ENCODE results near the gene MYT1. TPM values are rescaled to one million over a fixed set of nuclear protein-coding genes. Genes with fewer than 3 reads are reported as not detected.
"Not testable (repeated sequence)": the region's sequence is repeated elsewhere in the genome, so short reads cannot be mapped to it uniquely, and the experiment has no call there.

The MYT1 gene
- total and polyA plus RNA-seq, 2 experiments from 2014 or later = 0.03 to 0.06 TPM

DNA sequence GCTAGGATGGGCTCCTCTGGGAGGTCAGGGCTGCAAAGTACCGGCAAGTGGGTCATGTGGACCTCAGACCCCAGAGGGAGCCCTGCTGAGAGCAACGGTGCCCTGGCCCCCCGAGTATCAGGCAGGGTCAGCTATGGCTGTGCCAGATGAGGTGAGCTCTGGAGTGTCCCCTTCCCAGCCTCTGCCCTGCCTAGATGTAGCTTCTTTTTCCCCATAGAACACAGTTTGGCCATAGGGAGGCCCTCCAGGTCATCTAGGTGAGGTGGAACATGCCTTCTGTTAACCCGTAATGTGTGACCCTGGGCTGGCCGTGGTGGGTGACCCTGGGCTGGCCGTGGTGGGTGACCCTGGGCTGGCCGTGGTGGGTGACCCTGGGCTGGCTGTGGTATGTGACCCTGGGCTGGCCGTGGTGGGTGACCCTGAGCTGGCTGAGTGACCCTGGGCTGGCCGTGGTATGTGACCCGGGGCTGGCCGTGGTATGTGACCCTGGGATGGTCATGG is 70.1 kb downstream of the MYT1 start:
- no peak for DNase-seq (ENCODE audit: low spot score)
- TF ChIP-seq, protein P1, sequence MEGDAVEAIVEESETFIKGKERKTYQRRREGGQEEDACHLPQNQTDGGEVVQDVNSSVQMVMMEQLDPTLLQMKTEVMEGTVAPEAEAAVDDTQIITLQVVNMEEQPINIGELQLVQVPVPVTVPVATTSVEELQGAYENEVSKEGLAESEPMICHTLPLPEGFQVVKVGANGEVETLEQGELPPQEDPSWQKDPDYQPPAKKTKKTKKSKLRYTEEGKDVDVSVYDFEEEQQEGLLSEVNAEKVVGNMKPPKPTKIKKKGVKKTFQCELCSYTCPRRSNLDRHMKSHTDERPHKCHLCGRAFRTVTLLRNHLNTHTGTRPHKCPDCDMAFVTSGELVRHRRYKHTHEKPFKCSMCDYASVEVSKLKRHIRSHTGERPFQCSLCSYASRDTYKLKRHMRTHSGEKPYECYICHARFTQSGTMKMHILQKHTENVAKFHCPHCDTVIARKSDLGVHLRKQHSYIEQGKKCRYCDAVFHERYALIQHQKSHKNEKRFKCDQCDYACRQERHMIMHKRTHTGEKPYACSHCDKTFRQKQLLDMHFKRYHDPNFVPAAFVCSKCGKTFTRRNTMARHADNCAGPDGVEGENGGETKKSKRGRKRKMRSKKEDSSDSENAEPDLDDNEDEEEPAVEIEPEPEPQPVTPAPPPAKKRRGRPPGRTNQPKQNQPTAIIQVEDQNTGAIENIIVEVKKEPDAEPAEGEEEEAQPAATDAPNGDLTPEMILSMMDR (IDR thresholded peaks at IDR 0.05; ENCODE audit: poor library complexity) = no peak
- no peak for TF ChIP-seq EZH2 (IDR thresholded peaks at IDR 0.05; ENCODE audit: borderline replicate concordance)
- no peak for TF ChIP-seq EZH2phosphoT487 (IDR thresholded peaks at IDR 0.05; ENCODE audit: low read depth, severe bottlenecking, unreplicated experiment)
- Histone ChIP-seq H2AFZ (no peak overlapping the region), H3K4me2 (no peak overlapping the region), H3K4me3 (no peak overlapping the region), H3K9me3 (ENCODE audit: low read depth) (no peaks in the 10 kb centered on the region), H4K20me1 (ENCODE audit: insufficient read depth, poor library complexity, severe bottlenecking) (no peaks in the 10 kb centered on the region), H3K36me3 (replicated peaks; ENCODE audit: insufficient read depth, low read depth) (no peaks in the 10 kb centered on the region), H3K79me2 (no peaks in the 10 kb centered on the region), H3K4me1 (ENCODE audit: insufficient read depth) (peaks cover 5% of the 10 kb centered on the region), H3K9me2 (replicated peaks; ENCODE audit: insufficient read depth) (no peaks in the 10 kb centered on the region), H3K27ac (no peak overlapping the region), H3K27me3 (no peaks in the 10 kb centered on the region)
- 97% methylated on average over 7 of the region's 11 CpGs for WGBS (ENCODE audit: low lambda C conversion rate, missing lambda C conversion rate)

GRCh38 chr20:64234921-64235565 is 70.8 kb downstream of the MYT1 start:
- not testable (repeated sequence) for H3K9me3 ChIP-seq (ENCODE audit: low read depth); H3K36me3 ChIP-seq (replicated peaks; ENCODE audit: insufficient read depth, low read depth); H3K27me3 ChIP-seq; H3K4me3 ChIP-seq; H3K4me2 ChIP-seq; H4K20me1 ChIP-seq (ENCODE audit: insufficient read depth, poor library complexity, severe bottlenecking); H3K79me2 ChIP-seq; H3K4me1 ChIP-seq (ENCODE audit: insufficient read depth); H3K27ac ChIP-seq; H3K9me2 ChIP-seq (replicated peaks; ENCODE audit: insufficient read depth); H2AFZ ChIP-seq; DNase-seq (ENCODE audit: low spot score)
- 95% methylated on average over 6 of the region's 17 CpGs for WGBS (ENCODE audit: low lambda C conversion rate, missing lambda C conversion rate)

DNA sequence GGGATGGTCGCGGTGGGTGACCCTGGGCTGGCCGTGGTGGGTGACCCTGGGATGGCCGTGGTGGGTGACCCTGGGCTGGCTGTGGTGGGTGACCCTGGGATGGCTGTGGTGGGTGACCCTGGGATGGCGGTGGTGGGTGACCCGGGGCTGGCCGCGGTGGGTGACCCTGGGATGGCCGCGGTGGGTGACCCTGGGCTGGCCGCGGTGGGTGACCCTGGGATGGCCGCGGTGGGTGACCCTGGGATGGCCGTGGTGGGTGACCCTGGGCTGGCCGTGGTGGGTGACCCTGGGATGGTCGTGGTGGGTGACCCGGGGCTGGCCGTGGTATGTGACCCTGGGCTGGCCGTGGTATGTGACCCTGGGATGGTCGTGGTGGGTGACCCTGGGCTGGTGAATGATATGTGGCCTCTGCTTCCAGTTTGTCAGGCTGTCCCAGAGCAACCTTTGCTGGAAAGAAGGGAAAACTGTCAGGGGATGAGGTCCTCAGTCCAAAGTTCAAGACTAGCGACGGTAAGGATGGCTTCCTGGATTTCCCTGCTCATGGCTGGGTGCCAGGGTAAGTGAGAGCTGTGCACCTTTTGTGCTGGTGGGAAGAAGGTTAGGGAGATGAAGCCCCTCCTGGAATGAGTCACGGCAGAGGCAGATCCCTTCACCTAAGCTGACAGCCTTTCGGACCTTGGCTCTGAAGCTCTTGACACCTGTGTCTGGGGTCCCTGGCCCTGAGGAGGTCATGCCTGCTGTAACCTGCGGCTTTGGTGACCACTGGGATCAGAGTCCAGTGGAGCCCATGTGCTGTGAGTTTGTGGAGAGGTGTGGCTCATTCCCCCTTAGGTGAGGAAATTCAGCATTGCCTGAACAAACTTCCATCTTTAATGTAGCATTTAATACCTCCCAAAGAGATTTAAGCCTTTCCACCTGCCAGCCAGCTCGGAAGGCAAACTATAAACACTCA is 72.2 kb downstream of the MYT1 start:
- WGBS (ENCODE audit: low lambda C conversion rate, missing lambda C conversion rate) = 90% methylated on average over 14 of the region's 27 CpGs

More for the DNA sequence above, 72.2 kb downstream of the MYT1 start:
- Histone ChIP-seq H3K36me3 (replicated peaks; ENCODE audit: insufficient read depth, low read depth) (no peaks in the 10 kb centered on the region), H3K27me3 (no peaks in the 10 kb centered on the region), H3K4me1 (ENCODE audit: insufficient read depth) (no peaks in the 10 kb centered on the region), H3K4me2 (no peak overlapping the region), H3K9me3 (ENCODE audit: low read depth) (no peaks in the 10 kb centered on the region), H3K79me2 (no peaks in the 10 kb centered on the region), H4K20me1 (ENCODE audit: insufficient read depth, poor library complexity, severe bottlenecking) (no peaks in the 10 kb centered on the region), H3K27ac (no peak overlapping the region), H3K9me2 (replicated peaks; ENCODE audit: insufficient read depth) (no peaks in the 10 kb centered on the region), H3K4me3 (no peak overlapping the region), H2AFZ (no peak overlapping the region)
- peak; percentile 61 for DNase-seq (ENCODE audit: low spot score)
- TF ChIP-seq, protein P1 (IDR thresholded peaks at IDR 0.05; ENCODE audit: poor library complexity) = no peak
- TF ChIP-seq EZH2phosphoT487 (IDR thresholded peaks at IDR 0.05; ENCODE audit: low read depth, severe bottlenecking, unreplicated experiment) (no peak), EZH2 (IDR thresholded peaks at IDR 0.05; ENCODE audit: borderline replicate concordance) (no peak)

Measured in hepatocyte (in vitro differentiated cells).